Measurements from ENCODE around the gene ANKRD27. TPM values are rescaled to one million over a fixed set of nuclear protein-coding genes. Genes with fewer than 3 reads are reported as not detected.
"Not testable (repeated sequence)": the region's sequence is repeated elsewhere in the genome, so short reads cannot be mapped to it uniquely, and the experiment has no call there.

Gene ANKRD27
- polyA plus RNA-seq, 1 donor from 2014 or later: 24.6 TPM

DNA sequence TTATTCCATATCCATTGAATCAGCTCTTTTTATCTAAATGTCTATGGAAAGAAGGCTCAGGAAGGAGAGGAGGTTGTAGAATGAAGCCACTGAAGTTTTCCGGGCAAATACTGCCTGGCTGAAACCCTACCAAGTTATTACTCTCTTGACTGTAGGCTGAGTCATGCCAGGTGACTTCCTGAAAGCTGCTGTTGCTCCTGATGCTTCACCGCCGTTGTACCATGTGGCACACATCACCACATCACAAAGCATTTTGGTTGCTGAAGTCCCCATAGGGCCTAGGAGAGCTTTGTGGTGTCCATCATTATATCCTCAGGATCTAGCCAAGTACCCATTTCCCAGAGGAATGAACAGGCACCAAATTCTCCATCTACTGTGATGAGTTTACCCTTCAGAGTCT is 33.5 kb upstream of the ANKRD27 start:
- Histone ChIP-seq H3K36me3 (ENCODE audit: insufficient read depth, low read length) (no peaks in the 10 kb centered on the region), H3K9ac (ENCODE audit: low read length) (no peak overlapping the region), H2AFZ (ENCODE audit: low read depth, low read length) (no peak overlapping the region), H3K79me2 (replicated peaks; ENCODE audit: insufficient read depth, low read length) (no peaks in the 10 kb centered on the region), H3K4me3 (ENCODE audit: low read length) (no peak overlapping the region), H3K4me2 (ENCODE audit: low read length) (no peak overlapping the region), H3K27me3 (ENCODE audit: insufficient read depth, low read depth, low read length) (no peaks in the 10 kb centered on the region), H3F3A (ENCODE audit: insufficient read depth, low read length, poor library complexity, severe bottlenecking) (no peaks in the 10 kb centered on the region), H3K27ac (ENCODE audit: low read length) (no peak overlapping the region), H3K9me3 (ENCODE audit: low read length) (no peaks in the 10 kb centered on the region), H4K20me1 (ENCODE audit: insufficient read depth) (no peaks in the 10 kb centered on the region), H3K9me2 (ENCODE audit: insufficient read depth, low read length) (no peaks in the 10 kb centered on the region)
- TF ChIP-seq, protein P1, sequence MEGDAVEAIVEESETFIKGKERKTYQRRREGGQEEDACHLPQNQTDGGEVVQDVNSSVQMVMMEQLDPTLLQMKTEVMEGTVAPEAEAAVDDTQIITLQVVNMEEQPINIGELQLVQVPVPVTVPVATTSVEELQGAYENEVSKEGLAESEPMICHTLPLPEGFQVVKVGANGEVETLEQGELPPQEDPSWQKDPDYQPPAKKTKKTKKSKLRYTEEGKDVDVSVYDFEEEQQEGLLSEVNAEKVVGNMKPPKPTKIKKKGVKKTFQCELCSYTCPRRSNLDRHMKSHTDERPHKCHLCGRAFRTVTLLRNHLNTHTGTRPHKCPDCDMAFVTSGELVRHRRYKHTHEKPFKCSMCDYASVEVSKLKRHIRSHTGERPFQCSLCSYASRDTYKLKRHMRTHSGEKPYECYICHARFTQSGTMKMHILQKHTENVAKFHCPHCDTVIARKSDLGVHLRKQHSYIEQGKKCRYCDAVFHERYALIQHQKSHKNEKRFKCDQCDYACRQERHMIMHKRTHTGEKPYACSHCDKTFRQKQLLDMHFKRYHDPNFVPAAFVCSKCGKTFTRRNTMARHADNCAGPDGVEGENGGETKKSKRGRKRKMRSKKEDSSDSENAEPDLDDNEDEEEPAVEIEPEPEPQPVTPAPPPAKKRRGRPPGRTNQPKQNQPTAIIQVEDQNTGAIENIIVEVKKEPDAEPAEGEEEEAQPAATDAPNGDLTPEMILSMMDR (IDR thresholded peaks at IDR 0.05; ENCODE audit: poor library complexity, severe bottlenecking): no peak
- TF ChIP-seq POLR2AphosphoS5 (IDR thresholded peaks at IDR 0.05) (no peak), SMC3 (conservative IDR thresholded peaks at IDR 0.05; ENCODE audit: poor library complexity) (no peak), RAD21 (conservative IDR thresholded peaks at IDR 0.05) (no peak), EZH2 (IDR thresholded peaks at IDR 0.05; ENCODE audit: borderline replicate concordance, insufficient read depth, low read length, poor library complexity, severe bottlenecking) (no peak), MXI1 (conservative IDR thresholded peaks at IDR 0.05; ENCODE audit: poor library complexity, severe bottlenecking) (no peak)

DNA sequence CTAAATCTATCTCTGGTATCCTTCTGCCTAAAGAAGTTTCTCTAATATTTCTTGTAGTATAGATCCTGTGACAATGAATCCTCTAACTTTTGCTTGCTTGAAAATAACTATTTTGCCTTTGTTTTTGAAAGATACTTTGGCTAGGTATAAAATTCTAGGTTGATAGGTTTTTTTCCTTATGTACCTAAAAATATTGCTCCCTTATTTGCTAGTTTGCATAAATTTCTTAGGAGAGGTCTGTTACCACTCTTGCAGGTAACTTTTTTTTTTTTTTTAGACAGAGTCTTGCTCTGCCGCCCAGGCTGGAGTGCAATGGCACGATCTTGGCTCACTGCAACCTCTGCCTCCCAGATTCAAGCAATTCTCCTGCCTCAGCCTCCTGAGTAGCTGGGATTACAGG is 29.0 kb upstream of the ANKRD27 start:
- not testable (repeated sequence) for H3K9me3 ChIP-seq (ENCODE audit: low read length); H3K9me2 ChIP-seq (ENCODE audit: insufficient read depth, low read length); H3K4me3 ChIP-seq (ENCODE audit: low read length); H4K20me1 ChIP-seq (ENCODE audit: insufficient read depth); H3K27me3 ChIP-seq (ENCODE audit: insufficient read depth, low read depth, low read length); H3K9ac ChIP-seq (ENCODE audit: low read length); H3K4me2 ChIP-seq (ENCODE audit: low read length); H3K79me2 ChIP-seq (replicated peaks; ENCODE audit: insufficient read depth, low read length); H3K27ac ChIP-seq (ENCODE audit: low read length); H3F3A ChIP-seq (ENCODE audit: insufficient read depth, low read length, poor library complexity, severe bottlenecking); H2AFZ ChIP-seq (ENCODE audit: low read depth, low read length); H3K36me3 ChIP-seq (ENCODE audit: insufficient read depth, low read length)

DNA sequence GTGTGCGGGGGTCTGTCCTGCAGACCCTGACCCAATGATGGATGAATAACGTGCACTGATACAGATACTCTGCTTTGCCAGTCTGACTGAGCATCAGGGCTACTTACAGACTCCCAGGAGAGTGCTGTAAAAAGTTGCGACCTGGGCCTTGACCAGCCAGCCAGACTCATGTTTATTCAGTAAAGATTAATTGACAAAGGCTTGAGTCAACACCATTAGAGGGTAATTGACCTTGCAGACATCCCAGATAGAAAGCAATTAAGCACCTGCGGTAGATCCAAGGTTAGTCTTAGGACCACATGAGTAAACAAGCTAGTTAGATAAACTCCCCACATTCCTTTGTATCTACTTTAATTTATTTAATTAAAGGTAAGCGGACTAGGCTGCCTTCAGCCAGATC is 27.0 kb upstream of the ANKRD27 start:
- H3F3A ChIP-seq (ENCODE audit: insufficient read depth, low read length, poor library complexity, severe bottlenecking): no peaks in the 10 kb centered on the region
- no peaks in the 10 kb centered on the region for H3K27me3 ChIP-seq (ENCODE audit: insufficient read depth, low read depth, low read length)
- no peak overlapping the region for H3K9ac ChIP-seq (ENCODE audit: low read length)
- no peaks in the 10 kb centered on the region for H3K36me3 ChIP-seq (ENCODE audit: insufficient read depth, low read length)
- H3K9me2 ChIP-seq (ENCODE audit: insufficient read depth, low read length): no peaks in the 10 kb centered on the region
- no peak overlapping the region for H3K27ac ChIP-seq (ENCODE audit: low read length)
- TF ChIP-seq RAD21 (conservative IDR thresholded peaks at IDR 0.05) (no peak), MXI1 (conservative IDR thresholded peaks at IDR 0.05; ENCODE audit: poor library complexity, severe bottlenecking) (no peak), EZH2 (IDR thresholded peaks at IDR 0.05; ENCODE audit: borderline replicate concordance, insufficient read depth, low read length, poor library complexity, severe bottlenecking) (no peak), EP300 (conservative IDR thresholded peaks at IDR 0.05; ENCODE audit: poor library complexity, severe bottlenecking) (no peak), SMC3 (conservative IDR thresholded peaks at IDR 0.05; ENCODE audit: poor library complexity) (no peak), TAF1 (IDR thresholded peaks at IDR 0.05; ENCODE audit: low read depth) (no peak), POLR2AphosphoS5 (IDR thresholded peaks at IDR 0.05) (no peak)
- TF ChIP-seq, protein P2, sequence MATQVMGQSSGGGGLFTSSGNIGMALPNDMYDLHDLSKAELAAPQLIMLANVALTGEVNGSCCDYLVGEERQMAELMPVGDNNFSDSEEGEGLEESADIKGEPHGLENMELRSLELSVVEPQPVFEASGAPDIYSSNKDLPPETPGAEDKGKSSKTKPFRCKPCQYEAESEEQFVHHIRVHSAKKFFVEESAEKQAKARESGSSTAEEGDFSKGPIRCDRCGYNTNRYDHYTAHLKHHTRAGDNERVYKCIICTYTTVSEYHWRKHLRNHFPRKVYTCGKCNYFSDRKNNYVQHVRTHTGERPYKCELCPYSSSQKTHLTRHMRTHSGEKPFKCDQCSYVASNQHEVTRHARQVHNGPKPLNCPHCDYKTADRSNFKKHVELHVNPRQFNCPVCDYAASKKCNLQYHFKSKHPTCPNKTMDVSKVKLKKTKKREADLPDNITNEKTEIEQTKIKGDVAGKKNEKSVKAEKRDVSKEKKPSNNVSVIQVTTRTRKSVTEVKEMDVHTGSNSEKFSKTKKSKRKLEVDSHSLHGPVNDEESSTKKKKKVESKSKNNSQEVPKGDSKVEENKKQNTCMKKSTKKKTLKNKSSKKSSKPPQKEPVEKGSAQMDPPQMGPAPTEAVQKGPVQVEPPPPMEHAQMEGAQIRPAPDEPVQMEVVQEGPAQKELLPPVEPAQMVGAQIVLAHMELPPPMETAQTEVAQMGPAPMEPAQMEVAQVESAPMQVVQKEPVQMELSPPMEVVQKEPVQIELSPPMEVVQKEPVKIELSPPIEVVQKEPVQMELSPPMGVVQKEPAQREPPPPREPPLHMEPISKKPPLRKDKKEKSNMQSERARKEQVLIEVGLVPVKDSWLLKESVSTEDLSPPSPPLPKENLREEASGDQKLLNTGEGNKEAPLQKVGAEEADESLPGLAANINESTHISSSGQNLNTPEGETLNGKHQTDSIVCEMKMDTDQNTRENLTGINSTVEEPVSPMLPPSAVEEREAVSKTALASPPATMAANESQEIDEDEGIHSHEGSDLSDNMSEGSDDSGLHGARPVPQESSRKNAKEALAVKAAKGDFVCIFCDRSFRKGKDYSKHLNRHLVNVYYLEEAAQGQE (IDR thresholded peaks at IDR 0.05; ENCODE audit: borderline replicate concordance): no peak
- TF ChIP-seq, protein P1 (IDR thresholded peaks at IDR 0.05; ENCODE audit: poor library complexity, severe bottlenecking): no peak
- H3K4me3 ChIP-seq (ENCODE audit: low read length): no peak overlapping the region
- no peaks in the 10 kb centered on the region for H3K9me3 ChIP-seq (ENCODE audit: low read length)
- no peak overlapping the region for H3K4me2 ChIP-seq (ENCODE audit: low read length)
- H4K20me1 ChIP-seq (ENCODE audit: insufficient read depth): no peaks in the 10 kb centered on the region
- no peaks in the 10 kb centered on the region for H3K79me2 ChIP-seq (replicated peaks; ENCODE audit: insufficient read depth, low read length)
- no peak overlapping the region for H2AFZ ChIP-seq (ENCODE audit: low read depth, low read length)

DNA sequence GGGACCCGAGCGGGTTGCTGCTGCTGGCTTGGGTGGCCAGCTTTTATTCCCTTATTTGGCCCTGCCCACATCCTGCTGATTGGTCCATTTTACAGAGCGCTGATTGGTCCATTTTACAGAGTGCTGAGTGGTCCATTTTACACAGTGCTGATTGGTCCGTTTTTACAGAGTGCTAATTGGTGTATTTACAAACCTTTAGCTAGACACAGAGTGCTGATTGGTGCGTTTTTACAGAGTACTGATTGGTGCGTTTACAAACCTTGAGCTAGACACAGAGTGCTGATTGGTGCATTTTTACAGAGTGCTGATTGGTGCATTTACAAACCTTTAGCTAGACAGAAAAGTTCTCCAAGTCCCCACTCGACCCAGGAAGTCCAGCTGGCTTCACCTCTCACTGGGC is 25.1 kb upstream of the ANKRD27 start:
- H3K4me2 ChIP-seq (ENCODE audit: low read length); H2AFZ ChIP-seq (ENCODE audit: low read depth, low read length); H3K27ac ChIP-seq (ENCODE audit: low read length); H3K79me2 ChIP-seq (replicated peaks; ENCODE audit: insufficient read depth, low read length); H3K4me3 ChIP-seq (ENCODE audit: low read length); H4K20me1 ChIP-seq (ENCODE audit: insufficient read depth); H3K9me3 ChIP-seq (ENCODE audit: low read length); H3K9ac ChIP-seq (ENCODE audit: low read length); H3K9me2 ChIP-seq (ENCODE audit: insufficient read depth, low read length); H3K27me3 ChIP-seq (ENCODE audit: insufficient read depth, low read depth, low read length); H3F3A ChIP-seq (ENCODE audit: insufficient read depth, low read length, poor library complexity, severe bottlenecking); H3K36me3 ChIP-seq (ENCODE audit: insufficient read depth, low read length): not testable (repeated sequence)

Data from neural cell (in vitro differentiated cells).